Liver (tissue), 9 donors: ENCODE data around the gene MALT1. TPM values are rescaled to one million over a fixed set of nuclear protein-coding genes. Genes with fewer than 3 reads are reported as not detected.

ENCODE experiments used
- DNase-seq: peaks from one replicate; pipeline ENCODE4 v3.0.0-alpha.2; 2017; ENCODE audit warnings: low spot score
- H3K27ac ChIP-seq, 2 donors: one replicate each; pipeline ENCODE4 v1.7.0; 2013; ENCODE audit warnings: inconsistent platforms in 2 of 2, low read length in 2 of 2, control low read depth in 1 of 2, low read depth in 1 of 2, mild to moderate bottlenecking in 1 of 2
- H3K27me3 ChIP-seq, 4 donors: one replicate each; pipeline versions ENCODE4 v1.6.1 to v1.7.0; 2013; ENCODE audit warnings: low read length in 3 of 4, inconsistent platforms in 1 of 4, mild to moderate bottlenecking in 1 of 4, moderate library complexity in 1 of 4; ENCODE audit not compliant: control insufficient read depth in 4 of 4, insufficient read depth in 4 of 4
- H3K36me3 ChIP-seq, 4 donors: one replicate each; pipeline versions ENCODE4 v1.6.1 to v1.7.0; 2013; ENCODE audit warnings: low read length in 3 of 4, mild to moderate bottlenecking in 3 of 4, low read depth in 1 of 4, moderate library complexity in 1 of 4; ENCODE audit not compliant: control insufficient read depth in 4 of 4, insufficient read depth in 3 of 4
- H3K4me1 ChIP-seq, 4 donors: one replicate each; pipeline versions ENCODE4 v1.6.1 to v1.7.0; 2013; ENCODE audit warnings: low read length in 3 of 4, mild to moderate bottlenecking in 3 of 4, moderate library complexity in 1 of 4; ENCODE audit not compliant: control insufficient read depth in 4 of 4, insufficient read depth in 4 of 4
- H3K4me3 ChIP-seq, 3 donors: one replicate each; pipeline versions ENCODE4 v1.6.1 to v1.7.0; 2013; ENCODE audit warnings: low read length in 3 of 3, control low read depth in 1 of 3, low read depth in 1 of 3, mild to moderate bottlenecking in 1 of 3
- H3K9ac ChIP-seq, 2 donors: one replicate each; pipeline ENCODE4 v1.7.0; 2013; ENCODE audit warnings: low read length in 2 of 2, mild to moderate bottlenecking in 2 of 2, moderate library complexity in 2 of 2, control low read depth in 1 of 2, low read depth in 1 of 2
- H3K9me3 ChIP-seq, 4 donors: one replicate each; pipeline versions ENCODE4 v1.6.1 to v1.7.0; 2013; ENCODE audit warnings: low read length in 3 of 4; ENCODE audit not compliant: control insufficient read depth in 4 of 4
- CTCF ChIP-seq: fragments of 150-350 bp; IDR thresholded peaks from 2 replicates; pipeline ENCODE4 v1.5.1; 2017; ENCODE audit warnings: improper control_type of control experiment, low read depth, low read length; ENCODE audit not compliant: missing input control
- EGR1 ChIP-seq, 2 donors: IDR thresholded peaks; 2 replicates each; pipeline ENCODE4 v1.6.1; 2016 to 2018; ENCODE audit warnings: antibody characterized with exemption in 2 of 2, low read depth in 2 of 2
- FOXA1 ChIP-seq: IDR thresholded peaks from 2 replicates; pipeline ENCODE4 v1.6.1; 2016; ENCODE audit warnings: antibody characterized with exemption
- FOXA2 ChIP-seq: IDR thresholded peaks from 2 replicates; pipeline ENCODE4 v1.6.1; 2016; ENCODE audit warnings: antibody characterized with exemption
- HNF4A ChIP-seq, 2 donors: conservative IDR thresholded peaks; 2 replicates each; pipeline ENCODE4 v1.6.1; 2016; ENCODE audit warnings: antibody characterized with exemption in 2 of 2, mild to moderate bottlenecking in 2 of 2
- HNF4G ChIP-seq: IDR thresholded peaks from 2 replicates; pipeline ENCODE4 v1.6.1; 2016; ENCODE audit warnings: antibody characterized with exemption
- JUND ChIP-seq, 2 donors: IDR thresholded peaks; 2 replicates each; pipeline ENCODE4 v1.6.1; 2016; ENCODE audit warnings: antibody characterized with exemption in 2 of 2
- NR2F2 ChIP-seq: IDR thresholded peaks from 2 replicates; pipeline ENCODE4 v1.6.1; 2016; ENCODE audit warnings: antibody characterized with exemption
- RAD21 ChIP-seq, 2 donors: IDR thresholded peaks; 2 replicates each; pipeline ENCODE4 v1.6.1; 2016; ENCODE audit warnings: antibody characterized with exemption in 2 of 2, mild to moderate bottlenecking in 2 of 2
- REST ChIP-seq: IDR thresholded peaks from 2 replicates; pipeline ENCODE4 v1.6.1; 2016; ENCODE audit warnings: antibody characterized with exemption, mild to moderate bottlenecking
- RXRA ChIP-seq, 2 donors: IDR thresholded peaks; 2 replicates each; pipeline ENCODE4 v1.6.1; 2017 to 2018; ENCODE audit warnings: antibody characterized with exemption in 2 of 2, mild to moderate bottlenecking in 1 of 2
- SP1 ChIP-seq: IDR thresholded peaks from 2 replicates; pipeline ENCODE4 v1.6.1; 2018; ENCODE audit warnings: antibody characterized with exemption, mild to moderate bottlenecking
- TAF1 ChIP-seq: conservative IDR thresholded peaks from 2 replicates; pipeline ENCODE4 v1.6.1; 2016; ENCODE audit warnings: antibody characterized with exemption, mild to moderate bottlenecking
- YY1 ChIP-seq: IDR thresholded peaks from 2 replicates; pipeline ENCODE4 v1.6.1; 2016; ENCODE audit warnings: antibody characterized with exemption, mild to moderate bottlenecking
- WGBS: extraction: QIAGEN DNeasy Blood & Tissue Kit; methylation state at CpG from one replicate; pipeline ENCODE4 v1.1.7; 2013; 5-methylcytosine and 5-hydroxymethylcytosine counted together
- polyA plus RNA-seq, 2 donors: library from polyadenylated mRNA; stranded (reverse) in 1 of 2; unstranded in 1 of 2; fragments of 200-250 nt in 1 of 2; fragments of >200 nt in 1 of 2; fragmentation: Nextera tagmentation in 1 of 2; extraction: Ambion mirVana in 1 of 2; gene quantifications; one replicate each; pipeline versions ENCODE4 v1.2.1 to v1.2.3, GENCODE V29; 2013 to 2015
- total RNA-seq, 2 donors: library from RNA; depleted of rRNA; stranded (reverse); fragments of >200 nt; gene quantifications; one replicate each; pipeline ENCODE4 v1.2.3, GENCODE V29; 2014
- TF ChIP-seq, protein P1 (sequence below): IDR thresholded peaks from 2 replicates; pipeline ENCODE4 v1.6.1; 2016; ENCODE audit warnings: antibody characterized with exemption
- TF ChIP-seq, protein P2 (sequence below): IDR thresholded peaks from 2 replicates; pipeline ENCODE4 v1.6.1; 2016; ENCODE audit warnings: antibody characterized with exemption
- donor health status: healthy.
- donor health status: healthy.
- donor health status: healthy.
- donor health status: healthy.
- donor health status: healthy.

MALT1 gene
- total and polyA plus RNA-seq, 4 donors = 3.1 to 27.3 (median 6.4) TPM

- TF ChIP-seq REST = no peak
Observed at GRCh38 chr18:58753976-58754375, 82.7 kb downstream of the MALT1 start (continued).

GRCh38 chr18:58754544-58755068 lies 83.3 kb downstream of the MALT1 start:
- no peaks in the 10 kb centered on the region for H3K4me1 ChIP-seq
- no peak overlapping the region for H3K4me3 ChIP-seq
- H3K36me3 ChIP-seq = peaks cover 2 to 9% (median 6%) of the 10 kb centered on the region in 4 donors
- WGBS = 65% methylated on average over 10 of the region's 10 CpGs
- H3K27me3 ChIP-seq = no peaks in the 10 kb centered on the region
- no peak for TF ChIP-seq NR2F2
- no peak for TF ChIP-seq SP1
- no peak for TF ChIP-seq TAF1
- TF ChIP-seq, protein P1, sequence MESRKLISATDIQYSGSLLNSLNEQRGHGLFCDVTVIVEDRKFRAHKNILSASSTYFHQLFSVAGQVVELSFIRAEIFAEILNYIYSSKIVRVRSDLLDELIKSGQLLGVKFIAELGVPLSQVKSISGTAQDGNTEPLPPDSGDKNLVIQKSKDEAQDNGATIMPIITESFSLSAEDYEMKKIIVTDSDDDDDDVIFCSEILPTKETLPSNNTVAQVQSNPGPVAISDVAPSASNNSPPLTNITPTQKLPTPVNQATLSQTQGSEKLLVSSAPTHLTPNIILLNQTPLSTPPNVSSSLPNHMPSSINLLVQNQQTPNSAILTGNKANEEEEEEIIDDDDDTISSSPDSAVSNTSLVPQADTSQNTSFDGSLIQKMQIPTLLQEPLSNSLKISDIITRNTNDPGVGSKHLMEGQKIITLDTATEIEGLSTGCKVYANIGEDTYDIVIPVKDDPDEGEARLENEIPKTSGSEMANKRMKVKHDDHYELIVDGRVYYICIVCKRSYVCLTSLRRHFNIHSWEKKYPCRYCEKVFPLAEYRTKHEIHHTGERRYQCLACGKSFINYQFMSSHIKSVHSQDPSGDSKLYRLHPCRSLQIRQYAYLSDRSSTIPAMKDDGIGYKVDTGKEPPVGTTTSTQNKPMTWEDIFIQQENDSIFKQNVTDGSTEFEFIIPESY = no peak
- no peak for TF ChIP-seq YY1
- no peak for TF ChIP-seq FOXA1
- TF ChIP-seq JUND (IDR thresholded peaks at IDR 0.05) = no peak
- DNase-seq = no peak
- H3K9ac ChIP-seq = no peak overlapping the region
- no peaks in the 10 kb centered on the region for H3K9me3 ChIP-seq
- no peak overlapping the region for H3K27ac ChIP-seq

DNA sequence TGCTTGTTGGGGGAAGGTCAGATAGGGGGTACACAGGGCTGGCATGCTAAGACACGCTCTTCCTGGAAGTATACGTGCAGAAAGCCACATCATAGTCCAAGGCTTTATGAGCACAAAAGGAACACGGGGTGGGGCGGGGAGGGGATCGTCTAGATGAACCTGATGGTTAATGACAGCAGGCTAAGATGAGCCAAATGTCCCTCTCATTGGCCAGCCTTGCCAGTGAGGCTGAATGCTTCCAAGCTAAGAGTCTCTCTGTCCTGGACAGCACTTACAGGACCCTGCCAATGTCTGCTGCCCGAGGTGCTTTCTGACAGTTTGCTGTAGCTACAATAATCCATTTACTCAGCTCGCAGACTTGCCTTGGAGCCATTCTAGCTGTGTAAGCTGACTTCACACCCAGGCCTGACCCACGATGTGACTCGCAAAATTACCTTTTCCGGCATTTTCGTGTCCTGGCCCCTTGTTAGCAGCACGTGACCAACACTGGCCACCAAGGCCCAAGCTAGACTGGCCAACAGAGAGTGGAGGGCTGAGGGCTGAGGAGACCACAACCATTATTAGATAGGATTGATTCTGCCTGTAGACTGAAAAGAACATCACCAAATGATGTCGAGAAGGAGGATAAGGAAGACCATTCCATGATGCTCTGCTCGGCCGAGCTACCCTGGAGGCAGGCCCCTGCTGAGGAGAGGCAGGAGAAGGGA lies 84.2 kb downstream of the MALT1 start:
- DNase-seq = no peak
- TF ChIP-seq FOXA1 = no peak
- TF ChIP-seq RAD21 (IDR thresholded peaks at IDR 0.05) = no peak
- Histone ChIP-seq H3K9me3 (no peaks in the 10 kb centered on the region), H3K36me3 (peaks cover 0 to 2% (median under 1%) of the 10 kb centered on the region in 4 donors), H3K27me3 (no peaks in the 10 kb centered on the region), H3K27ac (no peak overlapping the region), H3K4me1 (no peaks in the 10 kb centered on the region), H3K4me3 (no peak overlapping the region), H3K9ac (no peak overlapping the region)
- 89% methylated on average over 15 of the region's 15 CpGs for WGBS

- H3K27ac ChIP-seq = no peak overlapping the region
- no peaks in the 10 kb centered on the region for H3K9me3 ChIP-seq
- TF ChIP-seq TAF1 (no peak), HNF4G (no peak), EGR1 (IDR thresholded peaks at IDR 0.05; ENCODE audit: low read depth in 2 of 2) (no peak), SP1 (no peak), HNF4A (conservative IDR thresholded peaks at IDR 0.05) (no peak), YY1 (no peak), FOXA2 (no peak), RAD21 (IDR thresholded peaks at IDR 0.05) (no peak), RXRA (IDR thresholded peaks at IDR 0.05) (no peak), CTCF (no peak), NR2F2 (no peak)
- TF ChIP-seq, protein P1 = no peak
- TF ChIP-seq, protein P2, sequence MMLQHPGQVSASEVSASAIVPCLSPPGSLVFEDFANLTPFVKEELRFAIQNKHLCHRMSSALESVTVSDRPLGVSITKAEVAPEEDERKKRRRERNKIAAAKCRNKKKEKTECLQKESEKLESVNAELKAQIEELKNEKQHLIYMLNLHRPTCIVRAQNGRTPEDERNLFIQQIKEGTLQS = no peak
- H3K9ac ChIP-seq = no peak overlapping the region
- DNase-seq = no peak
- no peaks in the 10 kb centered on the region for H3K27me3 ChIP-seq
- 88% methylated on average over 9 of the region's 10 CpGs for WGBS
- H3K4me1 ChIP-seq = no peaks in the 10 kb centered on the region
- H3K36me3 ChIP-seq = no peaks in the 10 kb centered on the region
- H3K4me3 ChIP-seq = no peak overlapping the region
Observed at GRCh38 chr18:58756148-58756547, 84.9 kb downstream of the MALT1 start.
